Uterine smooth muscle cell (primary cell): Measurements from ENCODE around the gene RDH16. TPM values are rescaled to one million over a fixed set of nuclear protein-coding genes. Genes with fewer than 3 reads are reported as not detected.

ENCODE experiments used
- total RNA-seq: library from RNA; depleted of rRNA; stranded (reverse); fragments of >200 nt; gene quantifications from 2 replicates; pipeline ENCODE4 v1.2.3, GENCODE V29; 2014

The RDH16 gene, protein sequence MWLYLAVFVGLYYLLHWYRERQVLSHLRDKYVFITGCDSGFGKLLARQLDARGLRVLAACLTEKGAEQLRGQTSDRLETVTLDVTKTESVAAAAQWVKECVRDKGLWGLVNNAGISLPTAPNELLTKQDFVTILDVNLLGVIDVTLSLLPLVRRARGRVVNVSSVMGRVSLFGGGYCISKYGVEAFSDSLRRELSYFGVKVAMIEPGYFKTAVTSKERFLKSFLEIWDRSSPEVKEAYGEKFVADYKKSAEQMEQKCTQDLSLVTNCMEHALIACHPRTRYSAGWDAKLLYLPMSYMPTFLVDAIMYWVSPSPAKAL
- 0.22 and 0.25 TPM in 2 replicates for total RNA-seq

DNA sequence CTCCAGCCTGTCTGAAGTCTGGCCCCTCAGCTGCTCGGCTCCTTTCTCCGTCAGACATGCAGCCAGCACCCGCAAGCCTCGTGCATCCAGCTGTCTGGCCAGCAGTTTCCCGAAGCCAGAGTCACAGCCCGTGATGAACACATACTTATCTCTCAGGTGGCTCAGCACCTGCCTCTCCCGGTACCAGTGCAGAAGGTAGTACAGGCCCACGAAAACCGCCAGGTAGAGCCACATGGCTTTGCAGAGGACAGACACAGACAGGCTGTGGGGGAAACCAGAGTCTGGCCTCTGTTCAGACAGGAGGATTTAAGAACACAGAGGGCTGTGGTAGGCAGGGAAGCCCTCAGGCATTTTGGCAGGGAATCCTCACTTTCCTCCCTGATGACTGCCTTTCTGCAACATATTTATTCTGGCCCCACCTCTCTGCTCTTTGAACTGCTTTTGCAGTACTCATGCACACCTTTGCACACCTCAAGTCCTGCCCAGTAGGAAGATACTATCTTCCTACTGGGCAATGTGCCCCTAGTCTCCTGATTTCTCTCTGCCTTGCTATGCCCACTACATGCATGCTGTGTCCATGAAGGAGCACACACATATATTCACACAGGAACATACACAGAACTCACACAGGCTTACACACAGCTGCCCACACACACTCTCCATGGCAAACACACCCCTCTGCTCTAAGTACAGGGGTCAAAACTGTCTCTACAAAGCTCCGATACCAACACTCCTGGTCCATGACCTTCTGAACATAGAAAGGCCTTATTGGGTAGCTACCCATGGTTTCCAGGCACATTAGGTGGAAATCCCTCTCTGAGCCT, at the start of gene RDH16:
Gene RDH16, minus strand, starts transcription at position 380 of the 824 bp plus-strand sequence. Its CDS starts 146 bp downstream, at position 234.

DNA sequence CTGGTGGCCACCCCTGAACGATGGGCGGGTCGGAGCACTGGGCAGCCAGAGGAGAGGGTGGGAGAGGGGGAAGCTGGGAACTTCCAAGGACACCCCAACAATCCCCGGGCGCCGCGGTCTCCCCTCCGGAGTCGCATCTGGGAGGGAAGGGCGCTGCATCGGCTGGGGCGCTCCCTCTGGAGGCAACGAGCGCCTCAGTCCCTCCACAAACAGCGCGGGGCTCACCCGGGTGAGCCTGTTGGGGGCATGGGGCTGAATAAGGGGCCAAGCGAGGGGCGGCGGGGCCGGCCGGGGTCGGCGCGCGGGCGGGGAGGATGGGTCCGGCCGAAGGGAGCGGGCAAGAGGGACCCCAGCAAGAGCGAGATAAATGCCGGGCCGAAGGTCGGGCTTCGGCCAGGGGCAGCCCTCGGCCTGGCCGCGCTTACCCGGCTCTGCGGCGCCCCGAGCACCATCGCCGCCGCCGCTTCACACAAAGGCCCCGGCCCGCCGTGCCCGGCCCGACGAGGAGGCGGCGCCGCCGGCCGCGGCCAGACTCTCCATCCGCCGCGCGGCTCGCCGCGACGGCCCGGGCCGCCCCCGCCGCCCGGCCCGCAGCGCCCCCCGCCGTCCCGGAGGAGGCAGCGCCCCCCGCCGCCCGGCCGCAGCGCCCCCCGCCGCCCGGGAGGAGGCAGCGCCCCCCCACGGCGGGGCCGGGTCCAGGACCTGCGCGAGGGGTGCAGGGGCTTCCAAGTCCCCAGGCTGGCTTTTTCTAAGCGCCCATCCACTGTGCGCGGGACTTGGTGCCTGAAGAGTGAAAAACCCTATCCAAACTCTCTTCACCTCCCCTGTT, 48.8 kb upstream of the RDH16 start, which contains the start of gene ZBTB39:
Gene ZBTB39, minus strand, starts transcription at position 567 of the 829 bp plus-strand sequence. CDS start 1,629 bp downstream, outside the sequence.

DNA sequence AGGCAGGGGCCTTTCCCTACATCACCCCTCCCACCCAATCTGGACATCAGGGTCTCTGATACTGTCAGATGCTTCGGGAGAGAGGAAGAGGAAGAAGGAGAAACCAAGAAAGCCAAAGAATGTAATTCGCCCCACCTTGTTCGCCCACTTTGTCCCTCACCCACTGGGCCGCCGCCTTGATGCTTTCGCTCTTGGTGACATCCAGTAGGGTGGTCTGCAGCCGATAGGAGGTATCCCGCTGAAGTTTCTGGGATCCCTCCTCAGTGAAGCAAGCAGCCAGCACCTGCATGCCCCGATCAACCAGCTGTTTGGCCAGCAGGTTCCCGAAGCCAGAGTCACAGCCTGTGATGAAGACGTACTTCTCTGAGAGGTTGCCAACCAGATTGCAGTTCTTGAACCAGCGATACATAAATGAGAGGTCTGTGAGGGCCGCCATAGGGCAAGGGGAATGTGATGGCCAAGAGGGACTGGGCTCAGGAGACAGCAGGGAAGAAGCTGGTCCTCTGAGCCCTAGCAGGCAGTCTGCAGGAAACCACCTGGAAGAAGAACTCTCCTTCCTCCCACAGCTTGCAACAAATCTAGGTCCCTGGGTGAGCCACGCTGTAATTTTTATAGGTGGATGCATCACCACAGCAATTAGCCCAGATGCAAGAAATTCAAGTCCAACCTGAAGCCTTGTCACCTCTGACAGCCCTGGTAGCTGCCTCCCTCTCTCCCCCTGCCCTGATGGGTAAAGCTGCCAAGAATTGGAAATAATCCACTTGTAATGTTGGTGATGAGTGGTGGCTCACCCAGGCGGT, 23.4 kb downstream of the RDH16 start, which contains the start of gene SDR9C7:
Gene SDR9C7, minus strand, starts transcription at position 583 of the 800 bp plus-strand sequence. Its CDS starts 147 bp downstream, at position 436.

Other genes with a start within 250 kb of the RDH16 start
- 1,021 and 1,089 TPM in 2 replicates for gene NACA, start 232.3 kb downstream of the RDH16 start, total RNA-seq
- gene PRIM1, start 205.3 kb downstream of the RDH16 start, total RNA-seq, result 9.5 and 29.7 TPM in 2 replicates
- gene HSD17B6, start 194.3 kb downstream of the RDH16 start, total RNA-seq, result 2.8 and 22.1 TPM in 2 replicates
- not detected in 2 replicates for gene SDR9C7, start 23.2 kb downstream of the RDH16 start, total RNA-seq
- 5.1 and 5.3 TPM in 2 replicates for gene ZBTB39, start 48.9 kb upstream of the RDH16 start, total RNA-seq
- gene TAC3, start 58.9 kb upstream of the RDH16 start, total RNA-seq, result not detected in 2 replicates
- gene MYO1A, start 92.5 kb upstream of the RDH16 start, total RNA-seq, result 0.12 TPM in 1 of 2 replicates, not detected in the other
- gene NEMP1, start 121.2 kb upstream of the RDH16 start, total RNA-seq, result 12.7 and 22.1 TPM in 2 replicates
- gene NAB2, start 131.5 kb upstream of the RDH16 start, total RNA-seq, result 88.9 and 104 TPM in 2 replicates
- 55.6 and 61.0 TPM in 2 replicates for gene STAT6, start 153.8 kb upstream of the RDH16 start, total RNA-seq
- gene LRP1, start 170.9 kb upstream of the RDH16 start, total RNA-seq, result 222 and 524 TPM in 2 replicates
- not detected in 2 replicates for gene LRP1-AS, start 190.0 kb upstream of the RDH16 start, total RNA-seq